GM19397 (cell line): ENCODE data around the gene STXBP3.
A peak's percentile ranks its signal among the peaks of the same experiment; 100 is the strongest.
"Not testable (repeated sequence)": the region's sequence is repeated elsewhere in the genome, so short reads cannot be mapped to it uniquely, and the experiment has no call there.

ENCODE experiments used
- ATAC-seq: cut with Tn5 transposase; IDR thresholded peaks from one replicate; pipeline ENCODE4 v1.9.1; 2021; ENCODE audit warnings: mild to moderate bottlenecking, moderate library complexity; ENCODE audit not compliant: unreplicated experiment

STXBP3 gene

DNA sequence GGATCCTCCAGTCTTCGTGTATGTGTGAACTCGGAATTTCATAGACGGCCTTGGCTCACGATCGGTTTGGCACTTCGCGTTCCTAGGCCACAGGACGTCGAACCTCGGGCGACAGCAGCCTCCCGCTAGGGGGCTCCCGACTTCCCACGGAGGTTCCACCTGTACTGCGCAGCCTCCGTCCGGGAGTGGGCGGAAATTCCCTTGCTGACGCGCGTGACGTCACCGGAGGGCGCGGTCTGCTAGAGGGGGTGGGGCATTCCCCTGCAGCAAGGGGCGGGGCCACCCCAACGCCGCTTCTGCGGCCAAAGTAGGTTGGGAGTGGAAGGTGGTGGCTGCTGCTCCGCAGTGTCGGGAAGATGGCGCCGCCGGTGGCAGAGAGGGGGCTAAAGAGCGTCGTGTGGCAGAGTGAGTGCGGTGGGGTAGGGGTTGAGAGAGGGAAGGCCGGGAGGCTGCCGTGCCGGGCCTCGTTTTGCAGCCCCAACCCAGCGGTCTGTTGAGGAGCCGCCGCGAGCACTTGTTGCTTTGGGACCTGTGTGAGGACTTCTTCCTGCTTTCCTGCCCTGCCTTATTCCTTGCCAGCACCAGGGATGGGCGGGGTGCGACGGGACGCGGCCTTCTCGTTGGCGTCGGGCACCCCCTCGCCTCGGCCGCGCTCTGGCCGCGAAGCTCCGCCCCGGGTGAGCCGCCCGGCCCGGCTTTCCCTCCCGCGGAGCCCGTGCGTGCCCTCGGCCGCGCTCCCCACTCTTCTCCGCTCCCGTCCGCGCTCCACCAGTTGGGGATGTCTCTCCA, at the start of gene STXBP3:
Gene STXBP3, plus strand, starts transcription at position 293 of the 789 bp plus-strand sequence. Its CDS starts 64 bp downstream, at position 357.
- peak; percentile 91 for ATAC-seq

DNA sequence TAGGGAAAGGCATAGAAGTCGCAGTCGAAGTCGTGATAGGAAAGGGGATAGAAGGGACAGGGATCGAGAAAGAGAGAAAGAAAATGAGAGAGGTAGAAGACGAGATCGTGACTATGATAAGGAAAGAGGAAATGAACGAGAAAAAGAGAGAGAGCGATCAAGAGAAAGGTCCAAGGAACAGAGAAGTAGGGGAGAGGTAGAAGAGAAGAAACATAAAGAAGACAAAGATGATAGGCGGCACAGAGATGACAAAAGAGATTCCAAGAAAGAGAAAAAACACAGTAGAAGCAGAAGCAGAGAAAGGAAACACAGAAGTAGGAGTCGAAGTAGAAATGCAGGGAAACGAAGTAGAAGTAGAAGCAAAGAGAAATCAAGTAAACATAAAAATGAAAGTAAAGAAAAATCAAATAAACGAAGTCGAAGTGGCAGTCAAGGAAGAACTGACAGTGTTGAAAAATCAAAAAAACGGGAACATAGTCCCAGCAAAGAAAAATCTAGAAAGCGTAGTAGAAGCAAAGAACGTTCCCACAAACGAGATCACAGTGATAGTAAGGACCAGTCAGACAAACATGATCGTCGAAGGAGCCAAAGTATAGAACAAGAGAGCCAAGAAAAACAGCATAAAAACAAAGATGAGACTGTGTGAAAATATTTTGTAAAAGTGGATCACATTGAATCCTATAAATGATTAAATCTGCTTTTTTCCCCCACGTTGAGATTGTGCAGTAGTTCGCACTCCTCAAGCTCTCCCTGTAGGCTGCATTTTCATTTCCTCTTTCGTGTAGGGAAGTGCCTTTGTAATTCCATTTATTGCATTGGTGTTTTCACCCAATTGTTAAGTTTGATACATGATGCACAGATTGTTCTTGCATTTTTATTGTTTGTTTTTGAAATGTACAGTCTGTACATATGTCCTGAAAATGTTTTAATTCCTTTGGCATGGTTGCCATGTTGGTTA, 46.8 kb upstream of the STXBP3 start:
- ATAC-seq: no peak

GRCh38 chr1:108701176-108701849, 45.2 kb upstream of the STXBP3 start:
- no peak for ATAC-seq

DNA sequence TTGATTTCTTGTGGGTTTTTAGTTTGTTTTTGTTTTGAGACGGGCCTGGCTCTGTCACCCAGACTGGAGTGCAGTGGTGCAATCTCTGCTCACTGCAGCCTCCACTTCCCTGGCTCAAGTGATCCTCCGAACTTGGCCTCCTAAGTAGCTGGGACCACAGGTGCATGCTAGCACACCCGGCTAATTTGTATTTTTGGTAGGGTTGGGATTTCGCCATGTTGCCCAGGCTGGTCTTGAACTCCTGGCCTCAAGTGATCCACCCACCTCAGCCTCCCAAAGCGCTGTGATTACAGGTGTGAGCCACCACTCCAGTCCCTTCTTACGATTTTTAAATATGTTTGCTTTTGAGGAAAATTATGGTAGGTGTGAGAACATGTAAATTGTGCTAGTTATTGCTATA, 44.4 kb upstream of the STXBP3 start:
- ATAC-seq: not testable (repeated sequence)

DNA sequence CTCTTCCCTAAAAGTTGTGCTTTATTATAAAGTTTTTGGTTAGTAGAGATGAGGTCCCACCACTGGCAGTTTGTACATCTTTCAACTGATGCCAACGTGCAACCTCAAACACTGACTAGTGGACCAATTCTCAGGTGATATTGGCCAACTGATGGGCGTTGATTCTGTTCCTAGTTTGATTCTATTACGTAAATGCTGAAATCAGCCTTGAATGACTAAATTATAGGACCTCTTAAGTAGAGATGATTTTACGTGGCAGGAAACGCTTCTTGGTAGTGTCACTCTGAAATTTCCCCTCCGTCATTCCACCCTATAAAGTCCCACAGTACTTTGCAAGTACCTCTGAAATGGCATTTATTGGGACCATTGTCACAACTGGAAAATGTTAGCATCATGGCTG, 42.5 kb upstream of the STXBP3 start:
- no peak for ATAC-seq

DNA sequence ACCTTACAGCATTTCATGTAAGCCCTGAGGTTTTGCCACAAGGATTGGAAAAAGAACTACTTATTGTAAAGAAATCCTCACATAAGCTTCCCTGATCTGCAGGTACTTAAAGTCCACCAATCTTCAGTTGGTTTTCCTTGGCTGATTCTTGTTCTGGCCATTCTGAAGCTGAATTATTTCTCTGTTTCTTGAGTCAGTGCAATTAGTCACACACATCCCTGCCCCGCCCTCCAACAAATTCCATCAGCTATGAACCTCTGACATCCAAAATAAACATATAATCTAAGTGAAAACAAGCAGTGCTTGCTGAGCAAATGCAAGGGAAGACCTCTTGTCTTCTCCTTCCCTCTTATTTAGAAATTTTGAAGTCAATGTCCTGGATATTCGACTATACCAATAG, 42.0 kb upstream of the STXBP3 start:
- no peak for ATAC-seq

- ATAC-seq: no peak
These were observed 39.8 kb upstream of the STXBP3 start for GRCh38 chr1:108706643-108707042.

DNA sequence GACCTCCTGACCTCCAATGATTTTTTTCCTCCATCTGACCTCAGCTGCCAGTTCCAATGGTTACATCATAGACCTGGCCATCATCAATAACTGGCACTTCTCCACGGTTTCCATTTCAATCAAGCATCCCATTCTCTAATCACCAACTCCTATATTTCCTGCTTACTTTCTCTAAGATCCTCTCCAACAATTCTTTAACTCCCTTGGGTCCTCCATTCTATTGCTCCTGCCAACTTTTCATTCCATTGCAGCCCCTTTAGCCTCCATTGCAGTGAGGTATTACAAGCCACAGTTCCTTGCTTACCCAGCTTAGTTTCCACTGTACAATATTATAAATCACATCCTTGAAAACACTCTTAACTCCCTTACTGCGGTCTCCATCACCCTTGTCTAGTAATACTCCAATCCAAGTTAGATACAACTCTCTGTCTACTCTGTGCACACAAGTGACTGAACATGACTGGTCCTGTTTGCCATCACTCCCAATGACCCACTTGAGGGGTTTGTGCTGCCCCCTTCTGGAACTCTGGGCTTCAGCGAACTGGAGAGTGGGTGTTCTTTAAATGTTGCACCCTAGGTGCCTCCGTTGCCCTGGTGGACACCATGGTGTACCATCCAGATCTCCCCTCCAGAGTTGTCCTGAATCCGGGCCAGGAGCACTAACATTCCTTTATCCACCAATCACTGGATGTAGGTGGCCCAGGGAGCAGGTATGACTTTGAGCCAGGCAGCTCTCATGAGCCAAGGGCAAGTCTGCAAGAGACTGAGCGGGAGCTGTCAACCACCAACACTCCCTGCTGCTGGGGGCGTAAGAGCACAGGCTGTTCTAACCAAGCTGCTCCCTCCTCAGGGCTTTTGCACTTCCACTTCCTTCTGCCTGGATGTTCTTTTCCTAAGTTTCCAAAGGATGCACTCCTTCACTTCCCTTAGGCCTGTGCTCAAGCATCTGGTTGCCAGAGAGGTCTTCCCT, 37.5 kb upstream of the STXBP3 start:
- no peak for ATAC-seq

DNA sequence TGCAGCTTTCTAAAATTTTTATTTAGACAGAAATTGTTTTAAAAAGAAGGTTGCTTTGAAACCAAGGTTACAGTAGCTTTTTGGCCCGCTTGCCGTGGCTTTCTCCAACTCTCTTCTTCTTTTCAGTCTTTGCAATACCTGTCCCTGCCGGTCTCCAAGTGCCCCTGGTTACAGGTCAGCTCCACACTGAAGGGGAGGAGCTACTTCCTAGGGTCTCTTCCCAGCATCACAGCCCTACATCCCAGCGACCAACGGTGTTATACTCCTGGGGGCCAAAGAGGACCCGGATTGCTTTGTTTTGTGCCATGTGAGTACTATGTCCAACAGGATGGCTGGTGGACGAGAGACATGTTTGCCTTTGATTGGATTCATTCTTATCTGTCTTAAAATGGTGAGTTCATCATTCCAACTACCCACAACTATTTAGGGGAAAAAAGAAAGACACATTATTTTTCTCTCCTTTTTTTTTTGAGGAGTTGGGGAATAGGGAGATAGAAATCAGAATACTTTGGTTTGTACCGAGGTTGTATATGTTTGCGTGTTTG, 33.8 kb upstream of the STXBP3 start, which contains the start of gene FNDC7:
Gene FNDC7, plus strand, starts transcription at position 303 of the 545 bp plus-strand sequence. Its CDS starts 26 bp downstream, at position 329.
- ATAC-seq: no peak

GRCh38 chr1:108715932-108716331, 30.5 kb upstream of the STXBP3 start:
- ATAC-seq: no peak

- no peak for ATAC-seq
These were observed 29.8 kb upstream of the STXBP3 start for GRCh38 chr1:108716437-108717230.

DNA sequence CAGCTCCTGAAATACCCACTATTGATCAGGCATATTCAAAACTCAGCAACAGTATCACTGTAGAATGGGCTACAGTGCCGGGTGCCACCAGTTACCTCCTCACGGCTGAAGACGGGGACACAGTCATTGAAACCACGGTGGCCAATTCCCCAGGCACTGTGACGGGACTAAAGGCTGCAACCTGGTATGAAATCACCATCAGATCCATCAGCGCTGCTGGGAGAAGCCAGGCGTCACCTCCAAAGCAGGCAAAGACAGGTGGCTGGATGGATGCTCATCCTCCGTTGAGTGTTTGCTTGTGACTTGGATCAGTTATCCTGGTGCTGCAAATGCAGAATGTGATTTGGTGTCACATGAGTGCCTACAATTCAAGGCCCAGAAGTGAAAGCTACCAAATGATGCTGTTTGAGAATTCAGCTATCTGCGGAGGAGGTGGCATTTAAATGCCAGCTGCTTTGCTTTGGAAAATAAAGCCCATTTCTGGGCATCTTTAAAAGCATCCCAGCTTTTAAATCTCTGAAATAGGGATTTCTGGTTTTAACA, 28.6 kb upstream of the STXBP3 start:
- no peak for ATAC-seq

DNA sequence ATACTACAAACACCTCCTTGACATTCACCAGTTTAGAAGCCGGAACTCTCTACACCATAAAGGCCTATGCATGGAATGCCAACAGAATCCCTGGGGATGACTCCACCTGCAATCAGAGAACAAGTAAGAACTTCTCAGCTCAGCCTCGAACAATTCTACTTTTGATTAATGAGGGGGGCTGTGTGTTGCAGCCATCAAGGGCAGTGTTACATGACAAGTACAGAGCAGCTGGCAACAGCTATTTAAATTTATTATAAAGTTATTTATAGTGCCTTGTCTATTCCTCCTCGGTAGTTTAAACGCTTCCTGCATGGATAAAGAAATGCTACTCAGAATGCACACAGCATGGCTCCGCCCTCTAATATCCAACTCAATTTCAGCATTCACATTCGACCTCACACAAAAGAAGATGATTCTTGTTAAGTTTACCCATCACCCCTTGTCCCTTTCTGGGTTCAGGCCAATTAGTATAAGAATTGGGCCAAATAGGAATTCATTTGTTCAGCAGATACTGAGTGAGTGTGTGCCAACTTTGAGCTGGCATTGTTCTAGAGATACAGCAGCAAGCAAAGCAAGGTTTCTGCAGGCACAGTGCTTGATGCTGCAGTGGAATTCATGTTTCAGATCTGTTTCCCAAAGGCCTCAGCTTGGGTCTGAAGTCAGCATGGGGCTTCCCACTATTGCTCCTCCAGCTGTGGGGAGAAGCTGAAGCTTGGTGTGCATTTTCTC, 27.4 kb upstream of the STXBP3 start:
- no peak for ATAC-seq

DNA sequence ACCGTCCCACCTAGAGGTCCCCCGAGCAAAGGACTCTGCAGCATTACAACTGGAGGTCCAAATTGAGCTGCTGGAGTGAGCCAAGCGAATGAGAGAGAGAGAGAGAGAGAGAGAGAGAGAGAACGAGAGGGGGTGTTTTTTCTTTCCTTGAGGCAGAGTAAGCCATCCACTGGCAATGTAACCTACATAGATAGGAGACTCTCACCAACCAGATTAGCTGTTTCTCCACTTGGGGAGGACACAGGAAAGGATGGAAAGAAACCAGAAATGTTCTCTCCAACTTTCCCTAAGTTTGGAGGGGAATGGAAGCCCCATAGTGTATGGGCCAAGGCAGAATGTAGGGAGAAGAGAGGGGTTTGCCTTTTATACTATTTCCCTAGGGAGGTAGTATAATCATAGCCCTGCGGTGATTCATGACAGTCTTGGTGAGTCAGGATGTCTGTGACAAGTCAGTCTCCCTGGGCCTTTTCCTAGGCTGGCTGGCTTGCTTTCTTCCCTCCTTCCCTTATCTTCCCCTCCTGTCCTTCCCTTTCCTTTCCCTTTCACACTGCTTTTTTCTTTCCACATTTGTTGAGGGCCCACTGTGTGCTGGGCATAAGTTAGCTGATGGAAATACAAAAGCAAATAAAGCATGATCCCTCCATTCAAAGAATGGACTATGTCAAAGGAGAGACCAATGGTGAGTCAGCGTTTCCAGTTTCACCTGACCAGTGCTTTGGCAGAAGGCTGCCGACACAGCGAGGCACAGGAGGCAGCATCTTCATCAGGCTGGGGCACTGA, 26.6 kb upstream of the STXBP3 start:
- no peak for ATAC-seq

GRCh38 chr1:108722292-108722691, 24.2 kb upstream of the STXBP3 start:
- no peak for ATAC-seq

DNA sequence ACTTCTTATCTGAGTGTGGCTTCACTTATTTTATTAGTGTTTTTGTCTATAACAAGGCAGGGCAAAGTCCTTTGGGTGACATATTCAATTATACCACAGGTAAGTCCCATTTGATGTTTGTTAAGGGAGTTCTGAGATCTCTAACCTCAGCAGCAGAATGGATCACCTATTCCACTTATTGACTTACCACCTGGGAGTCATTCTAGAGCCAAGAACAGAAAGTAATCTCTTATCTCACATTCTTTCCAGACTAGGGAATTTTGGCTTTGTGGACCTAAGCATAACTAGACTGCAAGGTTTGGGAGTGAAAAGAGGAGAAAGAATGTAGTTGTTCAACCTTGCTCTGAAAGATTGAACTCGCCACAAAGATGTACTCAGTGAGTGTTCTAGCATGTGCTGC, 20.6 kb upstream of the STXBP3 start:
- ATAC-seq: no peak

DNA sequence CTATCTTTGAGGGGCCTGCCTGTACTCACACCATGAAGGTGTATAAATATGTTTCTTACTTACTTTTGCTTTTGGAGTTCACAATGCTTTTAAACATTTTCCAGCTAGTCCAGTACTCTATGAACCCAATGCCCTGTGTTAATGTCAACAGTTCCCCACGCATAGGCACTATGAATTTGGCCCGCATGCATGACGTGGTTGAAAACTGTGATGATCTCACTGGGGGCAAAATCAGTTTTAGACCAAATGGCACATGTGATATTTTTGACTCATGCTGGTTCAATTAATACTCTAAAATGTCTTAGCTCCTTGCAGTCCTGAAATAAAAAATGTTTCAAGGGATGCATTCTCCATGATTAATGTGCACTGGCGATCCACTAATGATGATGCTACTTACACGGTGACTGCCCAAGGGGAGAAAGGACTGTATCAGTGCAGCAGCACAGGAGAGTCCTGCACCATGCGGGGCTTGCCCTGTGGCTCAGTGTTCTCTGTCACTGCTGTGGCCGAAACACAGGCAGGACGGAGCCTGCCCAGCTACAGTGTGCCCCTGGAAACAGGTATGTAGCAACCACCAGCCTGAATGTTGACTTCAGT, 18.0 kb upstream of the STXBP3 start:
- ATAC-seq: no peak
